ENCODE measurements around the gene CCDC188. TPM values are rescaled to one million over a fixed set of nuclear protein-coding genes. Genes with fewer than 3 reads are reported as not detected.

The CCDC188 gene
- total and polyA plus RNA-seq, 2 of the 8 experiments (the other 6 are each of a cell fraction or from before 2014, with no cell fraction given), result not detected

DNA sequence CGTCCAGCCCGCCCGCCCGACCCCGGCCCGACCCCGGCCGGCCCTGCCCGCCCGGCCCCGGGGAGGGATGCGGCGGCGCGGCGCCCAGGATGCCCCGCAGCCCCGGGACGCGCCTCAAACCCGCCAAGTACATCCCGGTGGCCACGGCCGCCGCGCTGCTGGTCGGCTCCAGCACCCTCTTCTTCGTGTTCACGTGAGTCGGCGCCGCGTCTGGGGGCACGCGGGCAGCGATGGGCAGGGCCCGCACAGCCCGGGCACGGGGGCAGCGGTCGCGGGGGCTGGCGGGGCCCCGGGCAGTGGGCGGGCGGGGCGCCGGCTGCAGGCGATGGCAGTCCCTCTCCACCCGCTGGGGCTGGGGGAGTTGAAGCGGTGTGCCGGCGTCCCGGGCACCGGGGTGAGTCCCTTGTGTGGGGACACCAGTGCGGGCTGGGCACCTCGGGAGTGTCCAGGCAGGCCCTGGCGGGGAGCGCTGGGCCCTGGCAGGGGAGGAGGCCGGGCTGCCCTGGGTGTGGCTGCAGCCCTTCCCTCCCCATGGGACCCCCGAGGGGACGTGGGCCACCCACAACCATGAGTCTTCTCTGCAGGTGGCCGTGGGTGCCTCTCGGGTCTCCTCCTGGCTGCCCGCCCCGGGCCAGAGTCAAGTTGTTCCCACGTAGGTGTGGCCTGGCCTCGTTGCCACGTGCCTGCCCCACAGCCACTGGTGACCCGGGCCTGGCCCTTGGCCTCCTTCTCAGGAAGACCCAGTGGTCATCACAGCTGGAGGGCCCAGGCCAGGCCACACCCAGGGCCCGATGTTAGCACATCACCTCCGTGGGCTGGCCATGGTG, 18.8 kb downstream of the CCDC188 start:
- ChIA-PET CTCF (ENCODE audit: partially characterized antibody) (no interaction called here), POLR2A (ENCODE audit: partially characterized antibody) (no interaction called here)
- Histone ChIP-seq H4K20me1 (replicated peaks in 1 of 2; ENCODE audit: control insufficient read depth in 1 of 2, insufficient read depth in 2 of 2, low read length in 2 of 2) (peaks cover 18 to 31% of the 10 kb centered on the region in 2 experiments), H2AFZ (ENCODE audit: low read length) (no peak overlapping the region), H2AK5ac (ENCODE audit: low read depth, low read length) (no peak overlapping the region), H3K4me3 (ENCODE audit: extremely low read depth in 1 of 4, insufficient read depth in 2 of 4, low read depth in 3 of 4, low read length in 4 of 4) (peak overlapping the region; percentile 53 to 70 (median 58)), H2BK5ac (ENCODE audit: low read depth, low read length) (no peak overlapping the region), H3K18ac (ENCODE audit: extremely low read depth, low read length) (no peak overlapping the region; the same call in none of the 2 replicates), H3K4me1 (replicated peaks in 1 of 4; ENCODE audit: control insufficient read depth in 3 of 4, insufficient read depth in 4 of 4, low read length in 3 of 4) (peaks cover 0 to 12% (median 7%) of the 10 kb centered on the region in 4 experiments; a peak in 4 of 7 replicates), H3K4me2 (ENCODE audit: insufficient read depth in 1 of 2, low read depth in 2 of 2, low read length in 2 of 2) (peak overlapping the region; percentile 68 to 82), H3K79me2 (ENCODE audit: control insufficient read depth in 1 of 2, insufficient read depth in 2 of 2, low read length in 2 of 2) (peaks cover 0 to 20% of the 10 kb centered on the region in 2 experiments; a peak in 3 of 4 replicates), H3K56ac (replicated peaks; ENCODE audit: insufficient read length, low read depth, low read length) (no peak overlapping the region), H2BK12ac (ENCODE audit: low read depth, low read length) (no peak overlapping the region), H2BK20ac (ENCODE audit: low read length) (no peak overlapping the region), H3K36me3 (ENCODE audit: control insufficient read depth in 2 of 4, insufficient read depth in 4 of 4, low read length in 3 of 4) (peaks cover 0 to 11% (median 3%) of the 10 kb centered on the region in 4 experiments; a peak in 5 of 8 replicates), H3K23ac (ENCODE audit: insufficient read length) (no peak overlapping the region), H3K27me3 (replicated peaks in 1 of 4; ENCODE audit: control insufficient read depth in 3 of 4, extremely low read depth in 1 of 4, insufficient read depth in 3 of 4, low read length in 3 of 4) (no peaks in the 10 kb centered on the region; a peak in 2 of 7 replicates), H3K27ac (ENCODE audit: low read depth, low read length) (no peak overlapping the region), H4K91ac (replicated peaks; ENCODE audit: insufficient read length, low read length) (no peak overlapping the region), H3K79me1 (ENCODE audit: low read depth, low read length) (peaks cover 15% of the 10 kb centered on the region), H3K9me3 (ENCODE audit: insufficient read depth in 2 of 2, low read depth in 1 of 2, low read length in 1 of 2) (no peaks in the 10 kb centered on the region), H4K8ac (ENCODE audit: extremely low read depth, insufficient read depth, low read length) (peak overlapping the region; percentile 14; the same call in 1 of the 2 replicates), H3K23me2 (ENCODE audit: low read depth, low read length) (peaks cover 7% of the 10 kb centered on the region; the same call in 1 of the 2 replicates), H3K14ac (ENCODE audit: insufficient read length) (no peak overlapping the region), H2BK120ac (replicated peaks; ENCODE audit: low read depth, low read length) (no peak overlapping the region), H4K5ac (ENCODE audit: insufficient read length, low read depth, low read length) (no peak overlapping the region), H2BK15ac (ENCODE audit: low read length) (no peak overlapping the region), H3K9ac (replicated peaks in 1 of 4; ENCODE audit: extremely low read depth in 1 of 4, low read depth in 3 of 4, low read length in 3 of 4) (no peak overlapping the region), H3K4ac (replicated peaks; ENCODE audit: insufficient read length, low read depth, low read length) (no peak overlapping the region)
- FAIRE-seq, result no peak
- no peak for DNase-seq (ENCODE audit: low read depth in 1 of 2, low spot score in 2 of 2)
- WGBS, 2 experiments (ENCODE audit: extremely low coverage in 1 of 2, insufficient coverage in 1 of 2, insufficient read length in 1 of 2, insufficient replicate concordance in 2 of 2, low coverage in 1 of 2, low lambda C conversion rate in 2 of 2, missing lambda C conversion rate in 1 of 2), result 18% methylated on average over 24 of the region's 72 CpGs; no CpG with 5 or more reads in 1 of the 2 experiments
- no peak for TF ChIP-seq JUND (IDR thresholded peaks at IDR 0.05; ENCODE audit: low read length)
- no peak for TF ChIP-seq SAP30 (IDR thresholded peaks at IDR 0.05; ENCODE audit: insufficient read depth, insufficient replicate concordance, low read length)
- TF ChIP-seq EGR1 (IDR thresholded peaks at IDR 0.05; ENCODE audit: borderline replicate concordance, low read depth, low read length), result no peak
- no peak for TF ChIP-seq BCL11A (IDR thresholded peaks at IDR 0.05; ENCODE audit: low read depth in 2 of 2, low read length in 2 of 2)
- no peak for TF ChIP-seq EZH2 (IDR thresholded peaks at IDR 0.05; ENCODE audit: low read depth, low read length, severe bottlenecking)
- TF ChIP-seq KDM4A (IDR thresholded peaks at IDR 0.05; ENCODE audit: low read depth, low read length, severe bottlenecking), result peak; percentile 48
